Measurements from ENCODE around the gene AGMO. TPM values are rescaled to one million over a fixed set of nuclear protein-coding genes. Genes with fewer than 3 reads are reported as not detected.

The AGMO gene
- polyA plus RNA-seq, 1 donor (not counting 4 experiments of a cell fraction or from before 2014, with no cell fraction given), result not detected

GRCh38 chr7:15439853-15440252 lies 122.0 kb downstream of the AGMO start:
- no peak for FAIRE-seq
- H3K9ac ChIP-seq (ENCODE audit: control insufficient read depth, extremely low read depth, insufficient read depth, low read length), result no peak overlapping the region
- H3K79me2 ChIP-seq (ENCODE audit: control insufficient read depth, insufficient read depth, low read length), result no peaks in the 10 kb centered on the region
- H2AFZ ChIP-seq (ENCODE audit: control insufficient read depth, low read length), result no peak overlapping the region
- H3K27ac ChIP-seq (ENCODE audit: control insufficient read depth, insufficient read depth, low read length), result no peak overlapping the region
- no peak overlapping the region for H3K4me3 ChIP-seq (ENCODE audit: control insufficient read depth in 2 of 3, extremely low read depth in 1 of 3, insufficient read depth in 2 of 3, low read depth in 1 of 3, low read length in 3 of 3)
- no peaks in the 10 kb centered on the region for H4K20me1 ChIP-seq (ENCODE audit: control insufficient read depth, extremely low read depth, insufficient read depth, low read length)
- dilution Hi-C loops (cut with MboI; ENCODE audit: extremely low pct_ligation_motif_present, low sequenced_read_pairs), result no loop called here
- H3K4me1 ChIP-seq (ENCODE audit: control insufficient read depth, extremely low read depth, insufficient read depth, low read length), result no peaks in the 10 kb centered on the region
- no peaks in the 10 kb centered on the region for H3K27me3 ChIP-seq (ENCODE audit: control insufficient read depth, extremely low read depth, insufficient read depth, low read length)
- H3K4me2 ChIP-seq (ENCODE audit: control insufficient read depth, extremely low read depth, insufficient read depth, low read depth, low read length), result no peak overlapping the region
- no peaks in the 10 kb centered on the region for H3K9me3 ChIP-seq (ENCODE audit: control insufficient read depth, low read depth, low read length)
- H3K36me3 ChIP-seq (ENCODE audit: control insufficient read depth in 2 of 2, extremely low read depth in 1 of 2, insufficient read depth in 2 of 2, low read length in 2 of 2), result no peaks in the 10 kb centered on the region
- DNase-seq (ENCODE audit: low read depth, low spot score), result no peak
- H3K9me1 ChIP-seq (ENCODE audit: control insufficient read depth, extremely low read depth, insufficient read depth, low read length), result no peaks in the 10 kb centered on the region
- TF ChIP-seq CTCF (optimal IDR thresholded peaks at IDR 0.05 in 1 of 3, IDR thresholded peaks at IDR 0.05 in 1 of 3, conservative IDR thresholded peaks at IDR 0.05 in 1 of 3; ENCODE audit: extremely low read depth in 1 of 3, insufficient read depth in 2 of 3, low read length in 3 of 3), result no peak
- TF ChIP-seq EZH2 (IDR thresholded peaks at IDR 0.05; ENCODE audit: low read length), result no peak

GRCh38 chr7:15433151-15433550 lies 128.7 kb downstream of the AGMO start:
- no peaks in the 10 kb centered on the region for H3K9me1 ChIP-seq (ENCODE audit: control insufficient read depth, extremely low read depth, insufficient read depth, low read length)
- dilution Hi-C loops (cut with MboI; ENCODE audit: extremely low pct_ligation_motif_present, low sequenced_read_pairs), result no loop called here
- no peak overlapping the region for H2AFZ ChIP-seq (ENCODE audit: control insufficient read depth, low read length)
- TF ChIP-seq EZH2 (IDR thresholded peaks at IDR 0.05; ENCODE audit: low read length) (no peak), CTCF (optimal IDR thresholded peaks at IDR 0.05 in 1 of 3, IDR thresholded peaks at IDR 0.05 in 1 of 3, conservative IDR thresholded peaks at IDR 0.05 in 1 of 3; ENCODE audit: extremely low read depth in 1 of 3, insufficient read depth in 2 of 3, low read length in 3 of 3) (no peak)
- FAIRE-seq (no peak), DNase-seq (ENCODE audit: low read depth, low spot score) (no peak)
- H4K20me1 ChIP-seq (ENCODE audit: control insufficient read depth, extremely low read depth, insufficient read depth, low read length), result no peaks in the 10 kb centered on the region
- no peak overlapping the region for H3K27ac ChIP-seq (ENCODE audit: control insufficient read depth, insufficient read depth, low read length)
- H3K4me3 ChIP-seq (ENCODE audit: control insufficient read depth in 2 of 3, extremely low read depth in 1 of 3, insufficient read depth in 2 of 3, low read depth in 1 of 3, low read length in 3 of 3), result no peak overlapping the region
- H3K79me2 ChIP-seq (ENCODE audit: control insufficient read depth, insufficient read depth, low read length), result no peaks in the 10 kb centered on the region
- no peaks in the 10 kb centered on the region for H3K4me1 ChIP-seq (ENCODE audit: control insufficient read depth, extremely low read depth, insufficient read depth, low read length)
- no peaks in the 10 kb centered on the region for H3K36me3 ChIP-seq (ENCODE audit: control insufficient read depth in 2 of 2, extremely low read depth in 1 of 2, insufficient read depth in 2 of 2, low read length in 2 of 2)
- no peaks in the 10 kb centered on the region for H3K9me3 ChIP-seq (ENCODE audit: control insufficient read depth, low read depth, low read length)
- H3K27me3 ChIP-seq (ENCODE audit: control insufficient read depth, extremely low read depth, insufficient read depth, low read length), result no peaks in the 10 kb centered on the region
- no peak overlapping the region for H3K4me2 ChIP-seq (ENCODE audit: control insufficient read depth, extremely low read depth, insufficient read depth, low read depth, low read length)
- H3K9ac ChIP-seq (ENCODE audit: control insufficient read depth, extremely low read depth, insufficient read depth, low read length), result no peak overlapping the region

Measured in keratinocyte (primary cell).